Fibroblast of skin of left quadriceps (primary cell): ENCODE results near the gene THADA.
A peak's percentile ranks its signal among the peaks of the same experiment; 100 is the strongest.

Experiments
- DNase-seq, 2 experiments: peaks; one replicate each; pipeline ENCODE4 v3.0.0-alpha.2; 2013; ENCODE audit warnings: low read depth in 2 of 2

Gene THADA

GRCh38 chr2:43276962-43277391, 318.9 kb downstream of the THADA start:
- DNase-seq = no peak

- DNase-seq = no peak
Measured at GRCh38 chr2:43276266-43276941, 319.4 kb downstream of the THADA start.

GRCh38 chr2:43274721-43275120, 321.1 kb downstream of the THADA start:
- no peak for DNase-seq

GRCh38 chr2:43274055-43274454, 321.8 kb downstream of the THADA start:
- DNase-seq = no peak

- no peak for DNase-seq
Measured at GRCh38 chr2:43273529-43273928, 322.3 kb downstream of the THADA start.

- no peak for DNase-seq
Measured at GRCh38 chr2:43270930-43271615, 324.8 kb downstream of the THADA start.

GRCh38 chr2:43270461-43270860, 325.4 kb downstream of the THADA start:
- no peak for DNase-seq

GRCh38 chr2:43269706-43270105, 326.1 kb downstream of the THADA start:
- DNase-seq = peak; percentile 57

- peak; percentile 14 to 17 for DNase-seq
Measured at GRCh38 chr2:43269074-43269572, 326.7 kb downstream of the THADA start.

- DNase-seq = no peak
Measured at GRCh38 chr2:43268066-43268953, 327.5 kb downstream of the THADA start.

GRCh38 chr2:43267381-43267780, 328.5 kb downstream of the THADA start:
- no peak for DNase-seq

- no peak for DNase-seq
Measured at GRCh38 chr2:43266711-43267111, 329.1 kb downstream of the THADA start.

GRCh38 chr2:43265421-43265820, 330.4 kb downstream of the THADA start:
- DNase-seq = peak; percentile 24 to 34

GRCh38 chr2:43265001-43265400, 330.8 kb downstream of the THADA start:
- peak; percentile 43 to 53 for DNase-seq

- no peak for DNase-seq
Measured at GRCh38 chr2:43262951-43263350, 332.9 kb downstream of the THADA start.

- no peak for DNase-seq
Measured at GRCh38 chr2:43262239-43262638, 333.6 kb downstream of the THADA start.

GRCh38 chr2:43259512-43259911, 336.3 kb downstream of the THADA start:
- DNase-seq = no peak

- DNase-seq = no peak
Measured at GRCh38 chr2:43258547-43259156, 337.2 kb downstream of the THADA start.

- peak; percentile 49 to 51 for DNase-seq
Measured at GRCh38 chr2:43255296-43255910, 340.4 kb downstream of the THADA start.

- DNase-seq = no peak
Measured at GRCh38 chr2:43254331-43254730, 341.5 kb downstream of the THADA start.

- DNase-seq = peak in 1 of 2 experiments; percentile 77
Measured at GRCh38 chr2:43251171-43251731, 344.6 kb downstream of the THADA start.
